Measurements from ENCODE around the gene KIF14.

GRCh38 chr1:200644021-200644420 lies 23.5 kb upstream of the KIF14 start:
- TF ChIP-seq CTCF (conservative IDR thresholded peaks at IDR 0.05; ENCODE audit: low read depth in 2 of 2) (no peak), POLR2AphosphoS5 (IDR thresholded peaks at IDR 0.05; ENCODE audit: low read depth) (no peak), ZNF114 (CRISPR knock-in tag; IDR thresholded peaks at IDR 0.05) (no peak), EZH2phosphoT487 (IDR thresholded peaks at IDR 0.05; ENCODE audit: unreplicated experiment) (no peak), REST (IDR thresholded peaks at IDR 0.05; ENCODE audit: unreplicated experiment) (no peak), EZH2 (IDR thresholded peaks at IDR 0.05; ENCODE audit: low read depth, unreplicated experiment) (no peak)

Measured in GM23338 (cell line).